Stimulated activated effector memory CD8-positive, alpha-beta T cell treated with anti-CD3 and anti-CD28 coated beads, Interleukin-12 subunit alpha, Interleukin-12 subunit beta, amount 100 ng/mL, for 72 hours (primary cell): ENCODE data around the gene CAMK4.

Experiments
- ATAC-seq: fragments of 150-1000 bp; cut with Tn5 transposase; 2 replicates; pipeline ENCODE4 v1.10.0; 2021
- DNase-seq, 2 donors: peaks; one replicate each; pipeline ENCODE4 v3.0.0; 2021 to 2022; ENCODE audit warnings: low spot score in 2 of 2
- H3K27ac Mint-ChIP-seq: one replicate; pipeline ENCODE4 v1.8.0; 2022; ENCODE audit warnings: mild to moderate bottlenecking, mixed read lengths
- H3K36me3 Mint-ChIP-seq: one replicate; pipeline ENCODE4 v1.8.0; 2022; ENCODE audit warnings: mild to moderate bottlenecking, mixed read lengths
- H3K4me1 Mint-ChIP-seq: one replicate; pipeline ENCODE4 v1.8.0; 2022; ENCODE audit warnings: mixed read lengths
- H3K4me3 Mint-ChIP-seq: one replicate; pipeline ENCODE4 v1.8.0; 2022; ENCODE audit warnings: mild to moderate bottlenecking, mixed read lengths
- H3K9me3 Mint-ChIP-seq: one replicate; pipeline ENCODE4 v1.8.0; 2022; ENCODE audit warnings: mixed read lengths

CAMK4 gene

DNA sequence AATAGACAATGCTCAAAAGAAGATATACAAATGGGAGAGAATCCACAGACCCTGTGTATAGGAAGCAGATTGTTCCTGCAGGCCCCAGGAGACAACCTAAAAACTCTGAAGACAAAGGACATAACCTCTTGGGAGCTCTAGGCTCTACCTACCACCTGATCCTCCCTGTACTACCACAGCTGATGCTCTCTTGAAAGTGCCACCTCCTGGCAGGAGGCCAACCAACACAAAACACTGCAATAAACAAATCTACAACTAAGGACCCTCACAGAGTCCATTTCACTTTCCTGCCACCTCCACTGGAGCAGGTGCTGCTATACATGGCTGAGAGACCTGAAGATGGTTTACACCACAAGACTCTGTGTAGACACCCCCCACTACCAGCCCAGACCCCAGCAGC, 239.1 kb downstream of the CAMK4 start:
- DNase-seq, result no peak
- peak overlapping the region; percentile 20 for H3K27ac Mint-ChIP-seq
- no peak overlapping the region for H3K4me3 Mint-ChIP-seq
- peaks cover 8% of the 10 kb centered on the region for H3K4me1 Mint-ChIP-seq
- H3K36me3 Mint-ChIP-seq, result peaks cover 49% of the 10 kb centered on the region
- H3K9me3 Mint-ChIP-seq, result peaks cover 2% of the 10 kb centered on the region
- ATAC-seq, result no peak

DNA sequence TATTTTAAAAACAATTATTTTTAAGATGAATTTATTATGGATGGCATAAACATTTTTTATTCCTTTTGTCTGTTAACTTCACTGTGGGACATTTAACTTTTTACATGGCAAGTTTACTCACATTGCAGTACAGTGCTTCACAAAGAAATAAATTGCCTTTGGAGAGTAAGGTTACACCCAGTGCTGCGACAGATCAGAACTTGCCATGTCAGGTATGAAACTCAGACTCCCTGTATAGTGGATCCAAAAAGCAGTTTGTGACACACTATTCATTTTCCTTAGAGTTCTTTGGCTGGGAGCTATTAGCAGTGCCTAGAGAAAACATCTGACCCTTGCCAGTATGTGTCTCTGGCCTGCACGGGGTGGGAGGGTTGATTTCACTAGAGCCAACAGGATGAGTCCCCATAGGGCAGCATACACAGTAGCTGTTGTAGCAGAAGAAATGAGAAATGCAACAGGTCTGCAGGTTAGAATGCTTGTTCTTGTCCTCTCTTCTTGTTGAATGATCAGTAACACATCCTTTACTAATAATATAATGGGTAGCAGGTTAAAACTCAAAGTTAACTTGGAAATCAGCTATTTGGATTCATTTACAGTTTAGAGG, 245.2 kb downstream of the CAMK4 start:
- ATAC-seq (no peak), DNase-seq (no peak)
- Mint-ChIP-seq H3K4me3 (no peak overlapping the region), H3K9me3 (peaks cover 2% of the 10 kb centered on the region), H3K36me3 (peaks cover 25% of the 10 kb centered on the region), H3K27ac (no peak overlapping the region), H3K4me1 (no peaks in the 10 kb centered on the region)

DNA sequence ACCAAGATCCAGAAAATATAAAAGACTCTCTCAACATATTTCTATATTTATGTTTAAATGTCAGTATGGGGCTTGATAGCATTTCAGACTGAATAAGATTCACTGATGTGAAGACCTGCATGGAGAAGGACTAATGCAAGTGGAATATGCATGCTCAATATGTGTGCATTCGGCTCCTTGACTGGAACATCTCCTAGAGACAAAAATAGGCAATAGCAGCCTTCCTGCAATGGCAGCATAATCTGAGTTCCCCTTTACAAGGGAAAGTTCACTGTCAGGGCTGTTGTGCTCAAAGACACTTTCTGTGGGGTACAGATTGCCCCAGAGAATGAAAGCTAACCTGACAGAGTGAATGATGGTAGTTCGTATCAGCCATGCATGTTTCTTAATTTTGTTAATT, 245.7 kb downstream of the CAMK4 start:
- Mint-ChIP-seq H3K4me1 (no peaks in the 10 kb centered on the region), H3K4me3 (no peak overlapping the region), H3K36me3 (peaks cover 30% of the 10 kb centered on the region), H3K9me3 (peaks cover 2% of the 10 kb centered on the region), H3K27ac (no peak overlapping the region)
- DNase-seq, result no peak
- ATAC-seq, result no peak

DNA sequence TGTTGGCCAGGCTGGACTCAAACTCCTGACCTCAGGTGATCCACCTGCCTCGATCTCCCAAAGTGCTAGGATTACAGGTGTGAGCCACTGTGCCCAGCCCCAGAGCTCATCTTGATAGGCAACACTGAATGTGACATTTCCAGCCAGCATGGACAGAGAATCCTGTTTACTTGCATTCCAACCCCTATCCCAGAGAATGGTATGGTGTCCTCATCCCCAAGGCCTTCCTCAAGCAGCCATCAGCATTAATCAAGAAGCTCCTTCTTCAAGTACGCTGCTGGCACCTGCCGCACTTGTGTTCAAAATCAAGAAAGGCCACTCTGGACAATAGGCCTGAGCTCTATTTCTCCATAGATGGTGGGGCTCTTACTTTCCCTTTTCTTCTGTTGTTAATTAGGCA, 247.9 kb downstream of the CAMK4 start:
- DNase-seq (no peak), ATAC-seq (no peak)
- H3K4me1 Mint-ChIP-seq, result no peaks in the 10 kb centered on the region
- peak overlapping the region; percentile 6 for H3K27ac Mint-ChIP-seq
- H3K4me3 Mint-ChIP-seq, result no peak overlapping the region
- H3K36me3 Mint-ChIP-seq, result peaks cover 35% of the 10 kb centered on the region
- H3K9me3 Mint-ChIP-seq, result no peaks in the 10 kb centered on the region

DNA sequence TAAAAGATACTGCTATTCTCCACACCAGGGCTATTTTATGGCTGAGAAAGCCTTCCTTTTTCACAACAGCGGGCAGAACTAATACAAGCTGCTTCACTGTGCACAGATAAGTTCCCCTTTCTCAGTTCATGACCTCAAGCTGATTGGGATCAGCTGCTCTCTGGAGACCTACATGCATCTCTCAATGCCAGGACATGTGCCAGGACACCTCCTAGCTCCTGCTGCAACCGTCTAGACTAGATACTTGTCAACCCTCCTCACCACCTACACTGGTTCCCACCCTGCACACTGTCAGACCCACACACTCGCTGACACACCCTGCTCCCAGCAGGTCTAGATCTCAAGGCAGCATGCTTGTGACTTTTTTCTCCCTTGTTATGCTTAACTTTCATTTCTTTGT, 248.4 kb downstream of the CAMK4 start:
- H3K36me3 Mint-ChIP-seq, result peaks cover 36% of the 10 kb centered on the region
- DNase-seq (no peak), ATAC-seq (no peak)
- no peaks in the 10 kb centered on the region for H3K9me3 Mint-ChIP-seq
- no peaks in the 10 kb centered on the region for H3K4me1 Mint-ChIP-seq
- peak overlapping the region; percentile 6 for H3K27ac Mint-ChIP-seq
- H3K4me3 Mint-ChIP-seq, result no peak overlapping the region

DNA sequence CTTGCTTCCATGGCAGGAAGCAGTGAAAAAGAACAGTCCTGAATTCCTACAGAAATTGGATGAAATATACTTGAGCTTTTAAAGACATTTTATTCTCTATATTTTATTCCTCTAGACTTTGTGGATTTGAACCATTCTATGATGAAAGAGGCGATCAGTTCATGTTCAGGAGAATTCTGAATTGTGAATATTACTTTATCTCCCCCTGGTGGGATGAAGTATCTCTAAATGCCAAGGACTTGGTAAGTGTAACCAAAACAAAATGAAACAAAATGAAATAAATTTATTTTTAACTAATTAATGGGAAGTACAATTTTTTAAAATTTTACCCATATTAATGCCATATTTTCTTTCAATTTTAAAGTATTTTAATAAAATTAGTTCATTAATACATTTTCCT, 254.1 kb downstream of the CAMK4 start:
- Mint-ChIP-seq H3K9me3 (no peaks in the 10 kb centered on the region), H3K4me3 (no peak overlapping the region), H3K27ac (no peak overlapping the region), H3K36me3 (peaks cover 53% of the 10 kb centered on the region), H3K4me1 (no peaks in the 10 kb centered on the region)
- ATAC-seq (no peak), DNase-seq (no peak)

DNA sequence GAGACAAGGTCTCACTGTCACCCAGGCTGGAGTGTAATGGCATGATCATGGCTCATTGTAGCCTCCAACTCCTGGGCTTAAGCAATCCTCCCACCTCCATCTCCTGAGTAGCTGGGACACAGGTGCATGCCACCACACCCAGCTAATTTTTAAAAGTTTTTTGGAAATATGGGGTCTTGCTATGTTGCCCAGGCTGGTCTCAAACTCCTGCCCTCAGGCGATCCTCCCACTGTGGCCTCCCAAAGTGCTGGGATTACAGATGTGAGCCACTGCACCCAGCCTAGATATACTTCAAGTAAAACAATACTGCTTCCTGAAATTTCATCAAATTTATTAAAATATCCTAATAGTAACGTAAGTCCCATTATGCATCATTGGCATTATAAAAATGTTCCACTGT, 254.7 kb downstream of the CAMK4 start:
- H3K4me3 Mint-ChIP-seq, result no peak overlapping the region
- no peaks in the 10 kb centered on the region for H3K4me1 Mint-ChIP-seq
- DNase-seq, result no peak
- H3K36me3 Mint-ChIP-seq, result peaks cover 53% of the 10 kb centered on the region
- no peaks in the 10 kb centered on the region for H3K9me3 Mint-ChIP-seq
- ATAC-seq, result no peak
- no peak overlapping the region for H3K27ac Mint-ChIP-seq

DNA sequence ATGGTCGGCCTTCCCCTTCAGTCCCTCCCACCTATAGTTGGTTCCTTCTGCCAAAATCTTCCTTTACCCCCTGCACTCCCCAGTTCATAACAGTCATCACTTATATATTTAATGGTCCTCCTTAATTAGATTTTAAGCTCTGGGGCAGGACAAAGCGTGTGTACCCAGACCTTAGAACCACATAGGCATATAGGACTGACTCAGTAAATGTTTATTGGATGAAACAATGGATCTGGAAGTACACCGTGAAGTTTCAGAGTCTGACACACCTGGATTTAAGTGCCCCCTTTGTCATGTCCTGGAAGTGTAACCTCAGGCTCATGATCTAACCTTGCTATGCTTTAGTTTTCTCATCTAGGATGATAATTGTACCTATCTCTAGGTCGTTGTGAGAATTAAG, 256.2 kb downstream of the CAMK4 start:
- Mint-ChIP-seq H3K9me3 (no peaks in the 10 kb centered on the region), H3K4me1 (no peaks in the 10 kb centered on the region), H3K4me3 (no peak overlapping the region), H3K27ac (peak overlapping the region; percentile 16), H3K36me3 (peaks cover 55% of the 10 kb centered on the region)
- DNase-seq (no peak), ATAC-seq (no peak)

DNA sequence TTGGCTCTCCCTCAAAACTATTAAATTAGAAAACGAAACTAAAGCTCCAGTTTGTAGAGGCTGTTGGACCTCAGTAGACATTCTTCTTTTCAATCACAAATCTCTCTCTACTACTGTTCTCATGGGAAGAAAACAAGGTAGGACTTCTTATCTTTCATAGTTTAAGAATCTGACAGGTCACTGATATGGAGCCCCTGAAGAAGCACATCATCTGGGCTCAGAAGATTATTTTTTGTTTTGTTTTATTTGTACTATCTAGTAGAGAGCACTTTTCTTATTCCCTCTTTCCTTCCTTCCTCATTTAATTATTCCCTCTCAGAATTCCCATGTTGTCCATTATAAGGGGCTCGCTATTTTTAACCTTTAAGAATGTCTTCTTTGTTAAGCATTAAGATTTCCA, 261.9 kb downstream of the CAMK4 start:
- no peak overlapping the region for H3K27ac Mint-ChIP-seq
- H3K4me3 Mint-ChIP-seq, result no peak overlapping the region
- no peak for ATAC-seq
- no peak for DNase-seq
- no peaks in the 10 kb centered on the region for H3K9me3 Mint-ChIP-seq
- H3K36me3 Mint-ChIP-seq, result peaks cover 48% of the 10 kb centered on the region
- H3K4me1 Mint-ChIP-seq, result peaks cover 7% of the 10 kb centered on the region

DNA sequence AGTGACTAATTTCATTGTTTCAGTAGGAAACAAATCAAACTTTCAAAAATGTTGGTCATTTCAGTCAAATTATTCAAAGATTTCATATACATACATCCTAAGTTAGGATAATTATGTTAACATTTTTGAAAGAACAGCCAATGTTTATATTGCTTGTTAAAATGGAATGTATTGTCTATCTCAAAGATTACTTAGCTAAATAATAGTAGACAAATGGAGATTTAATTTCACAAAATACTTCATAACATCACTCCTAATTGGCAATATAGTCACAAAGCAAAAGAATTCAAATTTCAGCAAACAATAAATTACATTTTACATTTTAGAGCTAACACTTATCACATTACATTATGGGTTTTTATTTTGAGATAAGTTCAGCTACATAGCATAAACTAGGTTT, 262.7 kb downstream of the CAMK4 start:
- Mint-ChIP-seq H3K36me3 (peaks cover 48% of the 10 kb centered on the region), H3K9me3 (no peaks in the 10 kb centered on the region), H3K4me1 (peaks cover 7% of the 10 kb centered on the region), H3K27ac (no peak overlapping the region), H3K4me3 (no peak overlapping the region)
- ATAC-seq (no peak), DNase-seq (no peak)

DNA sequence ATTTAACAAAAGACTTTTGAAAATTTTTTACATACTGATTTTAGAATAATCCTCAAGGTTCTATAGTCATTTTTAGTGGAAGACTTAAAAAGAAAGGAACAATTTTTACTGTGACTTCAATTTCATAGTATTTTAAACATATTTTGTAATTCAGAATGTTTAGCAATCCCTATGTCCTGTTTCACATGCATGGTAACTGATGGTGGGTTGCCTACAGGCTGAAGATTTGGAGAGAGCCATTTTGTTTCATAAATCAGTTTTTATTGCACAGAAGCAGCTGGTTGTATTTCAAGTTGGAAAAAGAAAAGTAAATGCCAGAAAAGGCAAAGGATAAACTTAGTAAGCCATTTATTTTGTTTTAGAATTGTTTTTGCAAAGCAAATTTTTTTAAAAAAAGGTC, 264.2 kb downstream of the CAMK4 start:
- ATAC-seq (no peak), DNase-seq (no peak)
- Mint-ChIP-seq H3K9me3 (no peaks in the 10 kb centered on the region), H3K4me1 (peaks cover 7% of the 10 kb centered on the region), H3K4me3 (no peak overlapping the region), H3K36me3 (peaks cover 39% of the 10 kb centered on the region), H3K27ac (no peak overlapping the region)

DNA sequence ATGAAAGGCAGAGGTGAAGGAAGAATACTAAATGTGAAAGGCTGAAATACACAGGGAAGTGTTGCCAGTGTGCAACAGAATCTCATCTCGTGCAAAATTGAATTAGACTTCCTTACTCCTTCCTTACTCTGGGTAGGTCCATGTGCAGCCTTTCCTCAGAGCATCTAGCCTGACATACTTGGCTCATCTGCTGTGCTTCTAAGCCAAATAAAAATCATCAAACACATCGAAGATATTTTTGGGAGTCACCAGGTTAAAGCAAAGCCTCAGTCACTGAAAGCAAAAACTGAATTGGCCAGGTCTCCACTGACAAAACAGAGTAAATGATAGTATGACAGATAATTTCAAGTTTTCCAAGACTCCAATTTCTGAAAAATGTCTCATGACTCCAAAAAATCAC, 268.8 kb downstream of the CAMK4 start:
- peak overlapping the region; percentile 74 for H3K27ac Mint-ChIP-seq

DNA sequence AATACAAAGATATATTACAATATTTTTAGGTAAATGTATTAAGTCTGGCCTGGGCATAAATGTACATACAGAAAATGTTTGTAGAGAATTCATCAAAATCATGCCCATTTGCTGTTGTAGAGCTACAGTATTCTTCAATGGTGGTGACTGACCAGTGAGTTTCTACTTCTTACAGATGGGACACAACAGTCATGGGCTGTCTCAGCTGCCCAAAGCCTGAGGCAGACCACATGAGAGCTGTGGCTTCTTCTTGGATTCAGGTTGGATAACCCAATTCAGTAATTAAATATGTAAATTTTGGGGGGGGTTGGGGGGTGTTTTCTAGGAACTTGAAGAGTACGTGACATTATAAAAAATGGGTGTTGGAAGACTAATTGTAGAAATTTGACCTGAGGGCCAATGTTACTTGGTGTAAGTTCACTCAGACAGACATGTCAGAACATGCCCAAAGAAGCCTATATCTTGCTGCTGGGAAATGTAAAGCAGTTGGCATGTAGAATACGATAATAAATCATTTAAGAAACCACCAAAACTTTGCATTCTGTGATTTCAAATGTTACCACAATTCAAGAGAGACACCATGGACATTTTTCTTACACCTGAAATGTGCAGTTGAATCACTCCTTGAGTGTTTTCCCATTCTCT, 270.3 kb downstream of the CAMK4 start:
- peaks cover 57% of the 10 kb centered on the region for H3K36me3 Mint-ChIP-seq
- ATAC-seq, result no peak
- H3K27ac Mint-ChIP-seq, result peak overlapping the region; percentile 74
- no peaks in the 10 kb centered on the region for H3K9me3 Mint-ChIP-seq
- no peak overlapping the region for H3K4me3 Mint-ChIP-seq
- peaks cover 4% of the 10 kb centered on the region for H3K4me1 Mint-ChIP-seq
- DNase-seq, result no peak

More for the DNA sequence above, 268.8 kb downstream of the CAMK4 start:
- no peaks in the 10 kb centered on the region for H3K9me3 Mint-ChIP-seq
- no peaks in the 10 kb centered on the region for H3K4me1 Mint-ChIP-seq
- DNase-seq, result no peak
- ATAC-seq, result no peak
- H3K36me3 Mint-ChIP-seq, result peaks cover 43% of the 10 kb centered on the region
- no peak overlapping the region for H3K4me3 Mint-ChIP-seq

DNA sequence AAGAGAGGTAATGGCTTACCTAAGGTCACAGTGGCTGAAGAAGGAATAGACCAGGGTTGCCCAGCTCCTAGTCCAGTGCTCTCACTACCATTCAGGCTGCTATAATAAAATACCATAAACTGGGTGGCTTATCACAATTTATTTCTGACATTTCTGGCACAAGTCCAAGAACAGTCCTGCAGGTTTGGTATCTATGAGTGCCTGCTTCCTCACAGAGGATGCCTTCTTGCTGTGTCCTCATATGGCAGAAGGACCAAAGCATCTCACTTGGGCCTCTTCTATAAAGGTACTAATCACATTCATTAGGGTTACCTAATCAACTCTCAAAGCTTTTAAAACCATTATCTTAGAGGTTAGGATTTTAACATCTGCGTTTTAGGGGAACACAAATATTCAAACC, 271.0 kb downstream of the CAMK4 start:
- Mint-ChIP-seq H3K9me3 (no peaks in the 10 kb centered on the region), H3K27ac (no peak overlapping the region), H3K36me3 (peaks cover 64% of the 10 kb centered on the region), H3K4me3 (no peak overlapping the region), H3K4me1 (peaks cover 4% of the 10 kb centered on the region)
- ATAC-seq, result no peak
- DNase-seq, result no peak

DNA sequence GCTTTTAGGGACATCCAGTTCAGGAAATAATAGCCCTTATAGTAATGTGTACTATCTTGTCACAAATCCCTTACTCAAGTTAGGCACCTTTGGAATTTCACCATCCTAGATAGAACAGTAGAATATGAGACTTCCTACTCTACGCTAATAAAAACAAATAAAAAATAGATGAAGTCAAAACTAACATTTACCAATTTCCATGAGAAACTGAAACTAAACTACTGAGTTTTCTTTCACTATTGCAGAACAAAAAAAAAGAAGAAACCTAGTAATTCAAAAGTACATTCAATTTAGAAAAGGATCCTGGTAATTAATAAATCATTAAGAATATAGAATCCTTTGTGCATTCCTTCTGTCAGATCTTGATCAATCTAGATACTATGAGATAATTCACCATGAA, 274.2 kb downstream of the CAMK4 start:
- no peak overlapping the region for H3K4me3 Mint-ChIP-seq
- no peaks in the 10 kb centered on the region for H3K9me3 Mint-ChIP-seq
- ATAC-seq, result no peak
- DNase-seq, result no peak
- peaks cover 4% of the 10 kb centered on the region for H3K4me1 Mint-ChIP-seq
- H3K27ac Mint-ChIP-seq, result peak overlapping the region; percentile 63
- peaks cover 94% of the 10 kb centered on the region for H3K36me3 Mint-ChIP-seq

DNA sequence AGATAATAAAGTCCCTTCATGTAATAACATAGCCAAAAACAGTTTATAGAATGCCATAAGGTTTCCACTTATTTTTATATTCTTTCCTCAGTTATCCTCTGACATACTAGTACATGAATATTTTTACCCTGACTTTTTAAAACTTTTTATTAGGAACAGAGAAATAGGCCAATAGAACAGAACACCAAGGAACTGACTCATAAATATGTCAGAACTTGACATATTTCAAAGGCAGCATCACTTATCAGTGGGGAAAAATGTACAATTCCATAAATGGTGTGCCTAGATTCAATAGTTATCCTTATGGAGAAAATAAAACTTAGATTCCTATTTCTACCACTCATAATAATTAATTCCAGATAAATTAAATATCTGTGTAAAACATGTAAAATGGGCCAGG, 278.8 kb downstream of the CAMK4 start:
- Mint-ChIP-seq H3K4me3 (no peak overlapping the region), H3K4me1 (peaks cover 21% of the 10 kb centered on the region), H3K36me3 (peaks cover 95% of the 10 kb centered on the region), H3K9me3 (no peaks in the 10 kb centered on the region), H3K27ac (no peak overlapping the region)
- DNase-seq (no peak), ATAC-seq (no peak)
